Activated CD8-positive, alpha-beta memory T cell treated with anti-CD3 and anti-CD28 coated beads for 1 hour (primary cell): ENCODE measurements around the gene SNX20.

Source experiments
- DNase-seq, 2 donors: peaks; one replicate each; pipeline ENCODE4 v3.0.0-alpha.2; 2020; ENCODE audit warnings: low read depth in 1 of 2; ENCODE audit errors: extremely low read depth in 1 of 2

Gene SNX20, protein sequence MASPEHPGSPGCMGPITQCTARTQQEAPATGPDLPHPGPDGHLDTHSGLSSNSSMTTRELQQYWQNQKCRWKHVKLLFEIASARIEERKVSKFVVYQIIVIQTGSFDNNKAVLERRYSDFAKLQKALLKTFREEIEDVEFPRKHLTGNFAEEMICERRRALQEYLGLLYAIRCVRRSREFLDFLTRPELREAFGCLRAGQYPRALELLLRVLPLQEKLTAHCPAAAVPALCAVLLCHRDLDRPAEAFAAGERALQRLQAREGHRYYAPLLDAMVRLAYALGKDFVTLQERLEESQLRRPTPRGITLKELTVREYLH

DNA sequence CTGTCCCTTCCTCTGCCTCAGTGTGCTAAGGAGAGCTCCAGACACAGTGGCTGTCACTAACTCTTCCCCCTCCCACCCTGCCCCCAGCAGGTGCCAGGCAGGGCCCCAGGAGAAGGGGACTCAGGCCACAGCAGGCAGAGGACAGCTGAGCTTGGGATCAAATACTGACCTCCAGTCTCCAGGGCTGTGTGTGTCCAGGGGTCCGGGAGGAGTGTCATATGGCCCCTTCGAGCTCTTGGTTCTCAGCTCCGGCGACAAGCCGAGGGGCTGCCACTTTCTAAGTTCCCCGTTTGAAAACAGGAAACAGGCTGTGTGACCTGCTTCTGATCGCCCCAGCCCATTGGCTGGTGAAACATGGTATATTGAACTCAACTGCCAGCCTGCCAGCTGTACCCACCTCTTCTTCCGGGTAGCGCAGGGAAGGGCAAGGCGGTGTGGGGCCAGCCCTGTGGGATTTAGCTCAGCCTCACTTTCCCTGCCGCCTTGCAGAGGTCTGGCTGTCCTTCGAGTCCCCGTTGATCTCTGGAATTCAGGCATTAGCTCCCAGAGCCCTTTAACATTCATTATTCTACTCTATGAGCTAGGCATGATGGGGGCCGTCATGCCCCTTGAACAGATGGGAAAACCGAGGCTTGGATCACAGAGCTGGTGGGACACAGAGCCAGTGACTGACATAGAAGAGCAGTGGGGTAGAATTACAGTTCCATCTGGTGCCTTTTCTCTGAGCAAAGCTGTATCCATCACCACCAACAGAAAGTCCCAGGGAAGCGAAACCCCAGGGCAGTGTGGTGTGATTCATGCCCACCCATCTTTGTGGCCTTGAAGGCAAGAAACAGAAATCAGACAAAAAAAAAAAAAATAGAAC lies at the start of gene SNX20:
TSS of gene SNX20 (minus strand) at position 292 of the 865 bp plus-strand sequence. CDS start 3,786 bp downstream, outside the sequence.
- peak in 1 of 2 donors; percentile 45 for DNase-seq

DNA sequence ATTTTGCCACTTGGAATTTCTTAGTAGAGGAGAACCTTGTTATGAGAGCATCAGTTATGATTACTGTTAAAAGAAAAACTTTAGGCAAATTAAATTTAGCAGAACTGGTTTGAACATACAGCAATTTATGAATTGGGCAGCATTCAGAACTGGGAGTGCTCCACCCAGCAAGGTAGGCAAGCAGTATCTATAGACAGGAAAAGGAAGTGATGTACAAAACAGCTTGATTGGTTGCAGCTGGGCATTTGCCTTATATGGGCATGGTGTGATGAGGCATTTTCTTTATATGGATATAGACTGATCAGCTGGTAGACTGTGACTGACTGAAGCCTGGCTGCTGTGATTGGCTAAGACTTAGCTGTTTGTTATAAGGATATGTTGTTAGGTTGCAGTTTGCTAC lies 43.2 kb upstream of the SNX20 start:
- no peak for DNase-seq

DNA sequence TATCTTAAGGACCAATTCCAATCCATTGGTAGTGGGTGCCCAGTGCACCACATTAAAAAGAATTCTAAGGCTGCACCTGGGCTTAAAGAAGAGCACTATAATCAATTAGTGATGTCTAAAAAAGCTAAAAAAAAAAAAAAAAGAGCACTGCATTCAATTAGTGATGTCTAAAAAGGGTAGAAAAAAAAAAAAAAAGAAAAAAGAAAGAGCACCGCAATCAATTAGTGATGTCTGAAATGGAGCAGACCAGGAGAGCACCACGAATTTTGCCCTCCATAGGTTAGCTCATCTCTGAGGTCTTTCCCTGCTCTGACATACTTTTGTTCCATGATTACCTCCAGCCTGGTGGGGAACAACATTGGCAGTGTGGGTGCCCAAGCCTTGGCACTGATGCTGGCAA lies 41.8 kb upstream of the SNX20 start:
- DNase-seq, result no peak

DNA sequence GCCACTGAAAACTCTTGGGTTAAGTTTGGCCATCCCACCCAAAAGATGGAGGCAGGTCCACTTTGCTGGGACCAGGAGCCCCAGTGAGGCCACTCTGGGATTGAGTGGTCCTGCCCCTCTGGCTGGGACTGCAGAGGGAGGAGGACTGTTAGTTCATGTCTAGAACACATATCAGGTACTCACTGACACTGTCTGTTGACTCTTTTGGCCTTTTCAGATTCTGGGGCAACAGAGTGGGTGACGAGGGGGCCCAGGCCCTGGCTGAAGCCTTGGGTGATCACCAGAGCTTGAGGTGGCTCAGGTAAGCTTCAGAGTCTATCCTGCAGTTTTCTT lies 41.3 kb upstream of the SNX20 start:
- DNase-seq, result no peak

DNA sequence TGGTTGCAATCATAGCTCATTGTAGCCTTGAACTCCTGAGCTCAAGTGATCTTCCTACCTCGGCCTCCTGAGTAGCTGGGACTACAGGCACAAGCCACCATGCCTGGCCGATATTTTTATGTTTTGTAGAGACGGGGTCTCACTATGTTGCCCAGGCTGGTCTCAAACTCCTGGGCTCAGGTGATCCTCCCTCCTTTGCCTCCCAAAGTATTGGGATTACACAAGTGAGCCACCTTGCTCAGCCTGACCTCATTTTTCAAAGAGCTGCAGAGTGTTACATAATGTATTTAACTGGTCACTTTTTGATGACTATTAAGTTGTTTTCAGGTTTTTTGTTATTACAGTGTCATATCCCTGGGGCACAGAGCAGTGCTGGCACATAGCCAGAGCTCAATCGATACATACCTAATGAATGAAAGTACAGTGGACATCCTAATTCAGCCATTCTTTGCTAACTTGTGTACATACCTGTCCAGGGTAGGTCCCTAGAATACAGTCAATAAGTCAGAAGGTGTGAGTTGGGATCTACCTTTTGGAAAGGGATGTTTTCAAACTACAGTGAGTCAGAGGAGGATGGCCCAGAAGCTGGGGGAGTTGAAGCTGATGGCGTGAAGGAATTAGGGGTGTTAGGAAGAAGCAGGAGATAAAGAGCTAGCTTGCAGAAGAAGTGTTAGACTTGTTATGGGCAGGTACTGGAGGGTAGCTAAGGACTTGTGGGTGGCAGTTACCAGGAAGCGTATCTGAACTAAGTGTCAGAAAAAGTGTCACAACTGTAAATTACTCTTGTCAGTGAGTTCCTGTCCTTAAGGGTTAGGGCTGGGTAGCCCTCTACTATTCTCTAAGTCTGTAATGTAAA lies 40.7 kb upstream of the SNX20 start:
- no peak for DNase-seq

DNA sequence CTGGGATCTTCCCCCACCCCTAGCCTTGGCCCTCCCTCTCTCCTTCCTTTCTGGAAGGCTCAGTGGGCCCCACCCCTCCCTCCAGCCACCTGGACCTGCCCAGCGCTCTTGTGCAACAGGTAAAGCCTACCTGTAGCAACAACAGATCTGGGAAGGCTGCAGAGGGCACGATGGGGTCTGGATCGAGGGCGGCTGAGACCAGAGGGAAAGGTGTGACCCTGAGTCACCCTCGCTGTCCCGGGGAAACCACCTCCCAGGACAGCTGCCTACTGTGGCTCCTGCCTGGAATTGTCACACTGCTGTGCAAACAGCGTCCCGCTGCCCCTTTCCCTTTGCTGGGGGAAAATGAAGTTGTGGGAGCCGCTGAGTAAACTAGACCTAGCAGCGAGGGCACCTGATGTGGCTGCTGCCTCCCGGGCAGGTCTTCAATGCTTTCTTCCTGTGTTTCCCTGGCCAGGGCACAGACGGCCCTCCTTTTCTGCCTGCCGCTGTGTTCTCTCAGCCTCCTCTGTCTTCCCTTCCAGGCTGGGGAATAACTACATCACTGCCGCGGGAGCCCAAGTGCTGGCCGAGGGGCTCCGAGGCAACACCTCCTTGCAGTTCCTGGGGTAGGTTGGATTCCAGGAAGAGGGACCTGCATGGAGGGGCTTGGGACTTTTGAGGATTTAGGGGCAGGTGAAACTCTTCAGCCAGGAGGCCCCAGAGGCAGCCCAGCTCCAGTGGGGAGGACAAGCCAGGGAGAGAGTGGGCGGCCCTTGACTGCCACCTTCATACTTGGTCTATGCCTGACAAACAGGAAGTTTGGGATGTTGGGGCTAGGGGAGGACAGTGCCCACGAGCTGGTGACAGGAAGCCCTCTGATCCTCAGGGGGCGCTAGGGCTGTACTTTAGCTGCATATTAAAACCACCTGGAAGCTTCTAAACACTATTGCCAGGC lies 38.6 kb upstream of the SNX20 start:
- no peak for DNase-seq

DNA sequence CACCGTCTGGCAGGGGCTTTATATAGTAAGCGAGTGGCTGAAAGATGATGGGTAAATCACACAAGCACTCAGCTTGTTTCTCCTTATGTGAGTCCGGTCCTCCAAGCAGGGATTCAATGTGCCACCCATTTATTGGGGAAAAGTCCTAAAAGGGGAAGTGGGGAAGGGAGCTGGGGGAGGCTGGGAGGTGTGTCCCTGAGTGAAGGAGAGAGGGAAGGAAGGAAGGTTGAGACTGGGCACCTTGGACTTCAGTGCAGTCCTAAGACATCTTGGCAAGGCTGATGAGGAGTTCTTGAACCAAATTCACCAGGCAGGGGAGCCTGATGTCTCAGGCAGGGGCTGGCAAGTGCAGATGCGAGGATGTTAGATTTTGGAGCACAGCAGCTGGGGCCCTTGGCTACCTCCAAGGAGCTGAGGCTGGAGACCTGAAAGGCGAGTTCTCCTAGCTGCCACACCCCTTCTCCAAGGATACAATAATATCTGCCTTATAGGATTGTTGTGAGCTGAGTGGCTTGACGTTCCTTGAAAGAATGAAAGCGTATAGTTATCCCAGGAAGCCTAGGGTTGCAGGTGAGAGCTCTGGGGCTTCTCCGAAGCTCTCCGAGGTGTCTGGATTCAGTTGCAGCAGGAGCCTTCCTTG lies 37.8 kb upstream of the SNX20 start:
- DNase-seq, result no peak

DNA sequence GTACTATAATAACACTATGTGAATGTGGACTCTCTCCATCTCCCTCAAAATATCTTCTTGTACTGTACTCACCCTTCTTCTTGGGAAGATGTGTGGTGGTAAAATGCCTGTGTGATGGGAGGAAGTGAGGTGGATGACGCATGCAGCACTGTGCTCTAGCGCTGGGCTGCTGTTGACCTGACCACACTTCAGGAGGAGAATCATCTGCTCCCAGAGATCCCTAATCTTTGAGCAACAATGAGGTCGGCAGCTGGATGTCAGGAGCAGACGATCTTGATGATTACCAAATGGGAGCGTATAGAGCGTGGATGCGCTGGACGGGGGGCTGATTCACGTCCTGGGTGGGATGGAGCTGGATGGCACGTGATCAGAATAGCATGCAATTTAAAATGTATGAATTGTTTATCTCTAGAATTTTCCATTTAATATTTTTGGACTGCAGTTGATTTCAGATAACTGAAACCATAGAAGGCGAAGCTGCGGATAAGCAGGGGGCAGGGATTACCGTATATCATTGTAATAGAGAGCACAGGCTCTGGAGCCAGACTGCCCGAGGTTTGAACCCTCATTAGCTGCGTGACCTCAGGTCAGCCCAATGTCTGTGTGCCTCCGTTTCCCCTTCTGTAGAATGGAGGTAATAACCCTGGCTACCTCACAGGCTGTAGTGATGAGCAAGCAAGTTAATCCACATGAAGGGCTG lies 37.1 kb upstream of the SNX20 start:
- DNase-seq, result no peak

DNA sequence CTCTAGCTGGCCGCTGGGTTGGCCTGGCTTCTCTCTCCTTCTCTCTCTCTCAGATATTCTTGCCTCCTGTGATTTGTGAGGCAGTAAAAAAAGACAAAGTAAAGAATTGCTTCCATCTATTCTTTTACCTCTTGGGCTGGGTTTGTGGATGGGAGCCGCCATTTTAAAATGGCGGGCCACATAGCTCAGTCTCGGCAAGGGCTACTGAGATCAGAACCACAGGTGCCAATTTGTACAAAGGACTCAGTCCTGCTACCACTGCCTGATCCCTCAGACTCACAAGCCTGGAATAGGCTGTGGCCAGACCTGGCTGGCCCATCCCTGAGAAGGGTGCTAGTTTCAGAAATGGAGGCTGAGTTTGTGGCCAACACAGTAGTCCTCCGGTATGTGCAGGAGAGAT lies 36.4 kb upstream of the SNX20 start:
- DNase-seq, result no peak

DNA sequence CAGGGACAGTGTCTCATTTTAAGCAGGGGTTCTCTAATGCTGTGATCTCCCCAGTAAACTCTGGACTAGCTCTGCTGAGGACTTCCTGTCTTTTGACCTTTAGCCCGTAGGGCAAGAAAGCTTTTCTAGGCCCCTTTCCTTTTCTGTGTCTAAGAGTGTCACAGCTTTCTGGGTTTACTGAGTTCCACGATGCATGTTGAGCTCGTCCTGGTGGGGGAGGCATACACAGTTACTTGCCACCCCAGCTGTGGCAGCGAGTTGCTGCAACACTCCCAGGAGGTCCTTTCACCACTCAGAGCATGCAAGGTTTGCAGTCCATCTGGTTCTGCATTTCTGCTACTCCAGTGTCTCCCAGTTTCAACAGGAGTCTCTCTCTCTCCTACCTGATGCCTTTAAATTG lies 36.0 kb upstream of the SNX20 start:
- DNase-seq, result no peak

DNA sequence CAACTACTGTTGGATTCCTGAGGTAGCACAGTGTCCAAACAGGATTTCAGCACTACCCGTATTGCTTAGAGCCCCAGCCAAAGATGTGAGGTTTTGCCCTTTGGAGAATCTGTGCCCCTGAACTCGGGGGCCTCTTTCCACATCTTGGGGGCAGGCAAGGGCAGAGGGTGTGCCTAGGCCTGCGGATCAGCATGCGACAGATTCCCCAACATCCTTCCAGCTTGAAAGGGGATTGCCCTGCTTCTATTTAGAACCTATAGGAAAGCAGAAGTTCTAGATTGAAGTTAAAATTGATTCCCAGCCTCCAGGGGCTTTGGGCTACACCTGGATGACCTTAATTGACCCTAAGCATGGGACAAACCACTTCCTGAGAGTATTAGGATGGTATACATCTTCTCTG lies 31.8 kb upstream of the SNX20 start:
- DNase-seq, result no peak

DNA sequence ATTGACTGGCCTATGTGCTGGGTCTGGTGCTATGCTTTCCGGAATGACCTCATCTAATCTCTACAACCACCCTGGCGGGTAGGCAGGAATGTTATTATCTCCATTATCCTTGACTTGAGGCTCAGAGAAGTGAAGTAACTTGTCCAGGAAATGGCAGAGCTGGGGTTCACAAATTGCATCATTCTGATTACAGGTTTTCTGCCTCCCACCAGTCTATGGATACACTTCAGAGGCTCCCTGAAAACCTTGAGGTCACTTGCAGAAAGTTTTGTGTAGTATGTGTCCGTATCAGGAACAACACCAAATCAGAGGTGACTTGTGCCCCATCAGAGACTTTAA lies 31.4 kb upstream of the SNX20 start:
- DNase-seq, result no peak

DNA sequence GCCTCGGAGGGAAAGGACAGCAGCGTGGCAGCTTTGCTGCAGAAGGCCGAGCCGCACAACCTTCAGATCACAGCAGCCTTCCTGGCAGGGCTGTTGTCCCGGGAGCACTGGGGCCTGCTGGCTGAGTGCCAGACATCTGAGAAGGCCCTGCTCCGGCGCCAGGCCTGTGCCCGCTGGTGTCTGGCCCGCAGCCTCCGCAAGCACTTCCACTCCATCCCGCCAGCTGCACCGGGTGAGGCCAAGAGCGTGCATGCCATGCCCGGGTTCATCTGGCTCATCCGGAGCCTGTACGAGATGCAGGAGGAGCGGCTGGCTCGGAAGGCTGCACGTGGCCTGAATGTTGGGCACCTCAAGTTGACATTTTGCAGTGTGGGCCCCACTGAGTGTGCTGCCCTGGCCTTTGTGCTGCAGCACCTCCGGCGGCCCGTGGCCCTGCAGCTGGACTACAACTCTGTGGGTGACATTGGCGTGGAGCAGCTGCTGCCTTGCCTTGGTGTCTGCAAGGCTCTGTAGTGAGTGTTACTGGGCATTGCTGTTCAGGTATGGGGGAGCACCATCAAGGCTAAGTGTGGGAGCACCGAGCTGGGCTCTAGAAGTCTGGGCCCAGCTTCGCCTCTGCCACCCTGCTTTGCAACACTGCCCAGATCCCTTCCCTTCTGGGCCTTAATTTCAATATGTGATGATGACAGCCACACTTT lies 30.9 kb upstream of the SNX20 start:
- no peak for DNase-seq

DNA sequence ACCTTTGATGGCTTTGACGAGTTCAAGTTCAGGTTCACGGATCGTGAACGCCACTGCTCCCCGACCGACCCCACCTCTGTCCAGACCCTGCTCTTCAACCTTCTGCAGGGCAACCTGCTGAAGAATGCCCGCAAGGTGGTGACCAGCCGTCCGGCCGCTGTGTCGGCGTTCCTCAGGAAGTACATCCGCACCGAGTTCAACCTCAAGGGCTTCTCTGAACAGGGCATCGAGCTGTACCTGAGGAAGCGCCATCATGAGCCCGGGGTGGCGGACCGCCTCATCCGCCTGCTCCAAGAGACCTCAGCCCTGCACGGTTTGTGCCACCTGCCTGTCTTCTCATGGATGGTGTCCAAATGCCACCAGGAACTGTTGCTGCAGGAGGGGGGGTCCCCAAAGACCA lies 29.9 kb upstream of the SNX20 start:
- DNase-seq, result no peak

DNA sequence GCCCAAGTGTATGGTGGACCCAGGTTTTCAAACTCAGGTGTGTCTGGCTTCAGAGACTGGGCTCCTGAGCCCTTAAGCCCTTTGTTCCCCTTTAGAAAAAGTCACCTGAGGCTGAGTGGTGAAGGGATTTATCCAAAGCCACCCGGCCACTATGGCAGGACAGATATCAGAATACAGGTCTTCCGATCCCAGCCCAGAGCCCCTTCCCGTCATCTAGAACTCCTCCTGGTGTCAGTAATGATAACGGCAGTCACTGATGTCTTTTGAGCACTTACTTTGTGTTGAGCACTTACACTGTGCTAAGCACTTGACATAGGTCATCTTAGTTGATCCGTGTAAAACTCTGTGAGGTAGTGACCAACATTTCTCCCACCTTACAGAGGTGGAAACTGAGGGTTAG lies 28.9 kb upstream of the SNX20 start:
- DNase-seq, result no peak

DNA sequence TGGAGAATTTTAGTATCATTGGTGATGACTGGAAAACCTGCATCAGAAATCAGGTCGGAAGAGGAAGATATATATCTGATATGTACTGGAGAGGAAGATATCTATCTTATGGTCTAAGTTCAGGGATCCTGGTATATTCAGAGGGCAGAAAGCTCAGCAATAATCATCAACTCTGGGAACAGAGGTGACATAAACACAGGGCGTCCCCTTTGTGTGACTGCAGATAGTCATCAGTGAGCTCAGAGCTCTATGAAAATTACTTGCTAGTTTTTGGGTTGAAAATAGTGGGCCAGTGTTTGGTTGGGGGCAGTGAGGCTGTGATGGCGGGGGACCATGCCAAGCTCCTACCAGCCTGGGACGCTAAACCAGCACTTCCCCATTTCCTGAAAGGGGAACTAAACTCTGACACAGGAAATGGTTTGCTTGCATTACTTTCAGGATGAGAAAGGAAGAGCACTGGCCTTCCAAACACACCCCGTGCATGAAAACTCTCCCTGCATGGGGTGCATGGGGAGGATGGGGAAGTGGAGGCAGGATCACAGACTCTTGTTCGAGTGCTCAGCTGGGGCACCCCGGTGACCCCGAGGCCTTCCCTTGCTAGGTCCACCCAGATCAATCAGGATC lies 28.1 kb upstream of the SNX20 start:
- DNase-seq, result no peak

DNA sequence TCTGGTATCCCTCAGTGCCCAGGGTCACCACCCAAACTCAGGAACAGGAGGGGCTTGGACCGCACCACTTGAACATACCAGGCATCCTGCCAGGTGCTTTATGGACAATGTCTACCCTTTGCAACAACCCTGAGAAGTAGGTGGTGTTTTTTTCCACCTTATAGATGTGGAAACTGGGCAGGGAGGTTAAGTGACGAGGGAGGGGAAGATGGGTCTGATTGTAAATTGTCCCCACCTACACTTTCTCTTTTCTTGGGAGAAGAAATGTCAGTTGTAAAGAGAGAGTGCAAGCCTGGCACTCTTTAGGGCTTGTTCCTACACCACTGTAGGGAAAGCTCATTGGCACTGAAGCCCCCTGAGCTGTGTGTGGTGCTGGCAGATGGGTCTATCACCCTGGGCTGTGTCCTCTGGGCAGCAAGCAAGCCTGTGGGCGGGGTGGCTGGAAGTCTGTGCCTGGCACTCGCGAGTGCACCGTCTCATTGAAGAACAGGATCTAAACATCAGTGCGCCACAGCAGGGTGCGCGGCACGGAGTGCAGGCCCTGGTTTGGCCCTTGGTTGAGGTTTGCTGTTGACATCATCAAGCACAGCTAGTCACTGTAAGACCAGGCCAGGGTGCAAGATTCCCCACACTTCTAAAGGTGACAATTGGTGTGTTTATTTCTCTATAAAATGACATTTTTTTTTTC lies 27.4 kb upstream of the SNX20 start:
- no peak for DNase-seq

DNA sequence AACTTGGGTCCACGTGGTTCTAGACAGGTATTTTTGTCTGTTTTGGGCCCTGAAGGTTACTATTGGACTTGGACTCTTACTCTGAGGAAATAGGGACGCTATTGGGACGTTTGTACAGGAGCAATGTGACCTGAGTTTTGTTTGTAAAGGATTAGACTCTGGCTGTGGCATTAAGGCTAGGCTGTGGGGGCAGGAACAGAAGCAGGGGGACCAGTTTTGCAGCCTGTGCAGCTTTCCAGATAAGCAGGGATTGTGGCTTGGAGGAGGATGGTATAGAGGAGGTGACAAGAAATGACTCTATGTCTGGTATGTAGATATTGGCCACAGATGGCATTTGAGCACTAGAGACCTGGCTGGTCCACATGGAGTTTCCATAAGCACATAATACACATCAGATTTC lies 25.1 kb upstream of the SNX20 start:
- no peak for DNase-seq
